Glutamatergic neuron (in vitro differentiated cells): ENCODE data around the gene ERBB3. TPM values are rescaled to one million over a fixed set of nuclear protein-coding genes. Genes with fewer than 3 reads are reported as not detected.
"Not testable (repeated sequence)": the region's sequence is repeated elsewhere in the genome, so short reads cannot be mapped to it uniquely, and the experiment has no call there.

Experiments used
- DNase-seq: peaks from one replicate; pipeline ENCODE4 v3.0.0; 2022
- H3K27ac Mint-ChIP-seq: one replicate; pipeline ENCODE4 v1.8.0; 2020; ENCODE audit warnings: mild to moderate bottlenecking, mixed read lengths, inconsistent platforms; ENCODE audit not compliant: unreplicated experiment
- H3K27me3 Mint-ChIP-seq: one replicate; pipeline ENCODE4 v1.8.0; 2020; ENCODE audit warnings: mild to moderate bottlenecking, moderate library complexity, mixed read lengths, inconsistent platforms; ENCODE audit not compliant: unreplicated experiment
- H3K36me3 Mint-ChIP-seq: one replicate; pipeline ENCODE4 v1.8.0; 2020; ENCODE audit warnings: mild to moderate bottlenecking, mixed read lengths, inconsistent platforms; ENCODE audit not compliant: unreplicated experiment
- H3K4me1 Mint-ChIP-seq: one replicate; pipeline ENCODE4 v1.8.0; 2020; ENCODE audit warnings: mild to moderate bottlenecking, low read depth, mixed read lengths, inconsistent platforms; ENCODE audit not compliant: unreplicated experiment
- H3K4me3 Mint-ChIP-seq: one replicate; pipeline ENCODE4 v1.8.0; 2020; ENCODE audit warnings: mild to moderate bottlenecking, mixed read lengths, inconsistent platforms; ENCODE audit not compliant: unreplicated experiment
- H3K9me3 Mint-ChIP-seq: one replicate; pipeline ENCODE4 v1.8.0; 2020; ENCODE audit warnings: mild to moderate bottlenecking, moderate library complexity, mixed read lengths, inconsistent platforms; ENCODE audit not compliant: unreplicated experiment
- CTCF ChIP-seq: fragments of 200-600 bp; sonication (generic); IDR thresholded peaks from one replicate; pipeline ENCODE4 v1.5.0; 2021; ENCODE audit not compliant: partially characterized antibody, unreplicated experiment
- total RNA-seq: library from RNA; stranded (reverse); fragmentation: NEBNext Ultra II Directional; extraction: Animal tissue kit (Norgen Biotek cat#: 25700); gene quantifications from one replicate; pipeline ENCODE4 v1.2.1, GENCODE V29; 2021; ENCODE audit not compliant: unreplicated experiment

Gene ERBB3
- total RNA-seq, 1 donor from 2014 or later: 33.7 TPM

GRCh38 chr12:56116267-56117081 lies 36.5 kb downstream of the ERBB3 start, which contains the start of gene RPL41:
Gene RPL41, plus strand, starts transcription at chr12:56116633.
- peak within 1 kb of the TSS; percentile 99 for H3K27ac Mint-ChIP-seq
- H3K36me3 Mint-ChIP-seq: no peaks in the 10 kb centered on the region

DNA sequence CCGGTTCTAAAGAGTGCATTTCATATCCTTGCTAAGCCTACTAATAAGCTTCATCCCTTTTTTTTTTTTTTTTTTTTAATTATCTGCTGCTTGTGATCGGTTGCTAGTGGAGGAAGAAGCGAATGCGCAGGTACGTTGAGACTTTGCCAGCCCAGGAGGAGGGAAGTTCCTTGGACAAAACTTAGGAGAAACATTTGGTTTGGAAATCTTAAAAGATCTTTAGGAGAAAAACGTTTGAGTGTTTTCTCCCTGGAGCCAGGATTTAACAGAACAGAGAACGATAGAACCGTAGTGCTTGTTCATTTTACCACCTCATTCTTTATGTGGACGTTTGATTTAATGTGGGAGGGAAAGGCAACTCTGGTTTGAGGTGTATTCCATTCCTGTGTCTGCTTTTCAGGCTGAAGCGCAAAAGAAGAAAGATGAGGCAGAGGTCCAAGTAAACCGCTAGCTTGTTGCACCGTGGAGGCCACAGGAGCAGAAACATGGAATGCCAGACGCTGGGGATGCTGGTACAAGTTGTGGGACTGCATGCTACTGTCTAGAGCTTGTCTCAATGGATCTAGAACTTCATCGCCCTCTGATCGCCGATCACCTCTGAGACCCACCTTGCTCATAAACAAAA lies 37.2 kb downstream of the ERBB3 start:
- H3K36me3 Mint-ChIP-seq, DNase-seq: not testable (repeated sequence)
- peak overlapping the region; percentile 99 for H3K27ac Mint-ChIP-seq
- H3K4me3 Mint-ChIP-seq: peak overlapping the region; percentile 98
- peaks cover 15% of the 10 kb centered on the region for H3K27me3 Mint-ChIP-seq
- peaks cover 17% of the 10 kb centered on the region for H3K9me3 Mint-ChIP-seq
- H3K4me1 Mint-ChIP-seq: peaks cover 18% of the 10 kb centered on the region

More at GRCh38 chr12:56116267-56117081, 36.5 kb downstream of the ERBB3 start, which contains the start of gene RPL41:
- H3K27me3 Mint-ChIP-seq: peaks cover 15% of the 10 kb centered on the region
- peak; percentile 92 for DNase-seq
- peak within 1 kb of the TSS; percentile 98 for H3K4me3 Mint-ChIP-seq
- peaks cover 18% of the 10 kb centered on the region for H3K4me1 Mint-ChIP-seq
- TF ChIP-seq CTCF: no peak
- H3K9me3 Mint-ChIP-seq: peaks cover 17% of the 10 kb centered on the region

DNA sequence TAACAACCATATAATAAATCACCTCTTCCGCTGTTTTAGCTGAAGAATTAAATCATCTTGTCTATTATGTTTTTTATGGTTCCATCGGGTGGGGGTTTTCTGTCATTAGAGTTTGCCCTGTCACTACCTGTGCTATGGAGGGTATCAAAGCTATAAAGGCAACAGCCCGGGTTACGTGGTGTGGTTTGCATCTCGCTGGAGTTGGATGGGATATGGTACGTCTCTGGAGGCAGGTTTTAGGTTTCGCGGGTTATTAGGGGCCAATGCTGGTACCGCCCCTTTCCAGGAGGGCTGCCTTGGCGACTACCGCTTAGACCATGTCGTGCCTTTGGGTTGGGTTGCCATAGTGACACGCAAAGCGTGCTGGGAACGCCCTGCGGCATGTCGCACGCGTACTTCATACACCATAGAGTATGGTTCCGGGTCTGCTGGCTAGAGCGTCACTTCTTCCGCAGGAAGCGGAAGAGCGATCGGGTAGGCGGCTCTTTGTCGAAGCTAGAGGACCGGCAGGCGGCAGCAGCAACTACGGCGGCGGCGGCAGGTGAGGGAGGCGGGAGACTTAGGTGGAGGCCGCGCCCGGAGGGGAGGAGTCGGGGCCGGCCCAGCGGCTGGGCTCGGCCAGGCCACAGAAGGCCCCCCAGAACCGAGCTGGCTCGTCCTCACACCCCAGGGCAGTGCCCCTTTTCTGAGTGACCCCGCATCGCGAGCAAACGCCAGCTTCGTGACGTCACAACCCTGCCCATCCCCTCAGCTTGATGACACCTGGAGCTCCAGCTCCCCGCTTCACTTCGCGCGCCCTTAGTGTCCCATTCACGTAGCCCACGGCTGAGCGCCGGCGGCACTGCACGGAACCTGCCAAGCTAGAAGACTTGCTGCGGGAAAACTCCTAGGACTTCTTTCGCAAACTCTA lies 38.1 kb downstream of the ERBB3 start, which contains the start of gene ZC3H10:
Gene ZC3H10 (plus strand): TSS at position 489 of the 910 bp plus-strand sequence. CDS start 2,297 bp downstream, outside the sequence.
- no peaks in the 10 kb centered on the region for H3K36me3 Mint-ChIP-seq

DNA sequence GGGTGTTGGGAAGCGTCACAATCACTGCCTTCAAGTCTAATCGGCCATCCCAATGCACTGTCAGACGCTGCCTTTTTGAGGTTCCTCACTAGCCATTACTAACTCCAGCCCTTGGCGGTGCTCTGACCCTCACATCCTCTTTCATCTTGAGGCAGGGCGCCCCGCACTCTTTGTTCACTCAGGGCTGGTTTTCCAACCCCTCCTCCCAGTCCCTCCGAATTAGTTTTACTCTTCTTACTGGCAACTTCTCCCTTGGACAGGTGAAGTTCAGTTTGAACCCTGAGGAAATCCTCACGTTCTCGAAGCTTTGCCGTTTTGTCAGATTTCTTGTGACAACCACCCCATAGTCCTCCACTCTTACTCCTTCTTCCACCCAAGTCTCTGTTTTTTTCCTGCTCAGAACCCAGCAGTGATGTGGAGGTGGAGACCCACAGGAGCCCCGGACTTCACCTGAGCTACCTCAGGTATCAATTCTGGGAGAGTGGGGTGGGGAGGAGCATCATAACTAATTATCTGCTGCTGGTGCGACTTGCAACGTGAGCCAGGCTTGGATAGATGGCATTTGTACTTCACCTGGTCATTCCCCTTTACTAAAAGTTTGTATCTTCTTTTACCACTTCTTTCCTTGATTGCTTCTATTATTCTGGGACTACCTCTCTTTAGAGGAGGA lies 38.9 kb downstream of the ERBB3 start:
- DNase-seq: no peak
- peaks cover 15% of the 10 kb centered on the region for H3K27me3 Mint-ChIP-seq
- H3K9me3 Mint-ChIP-seq: peaks cover 17% of the 10 kb centered on the region
- peak overlapping the region; percentile 88 for H3K27ac Mint-ChIP-seq
- peaks cover 18% of the 10 kb centered on the region for H3K4me1 Mint-ChIP-seq
- peak overlapping the region; percentile 98 for H3K4me3 Mint-ChIP-seq
- TF ChIP-seq CTCF: no peak
- no peaks in the 10 kb centered on the region for H3K36me3 Mint-ChIP-seq

More for the DNA sequence above, 38.1 kb downstream of the ERBB3 start, which contains the start of gene ZC3H10:
- Mint-ChIP-seq H3K9me3 (peaks cover 17% of the 10 kb centered on the region), H3K27ac (peak within 1 kb of the TSS; percentile 99), H3K4me1 (peaks cover 18% of the 10 kb centered on the region), H3K27me3 (peaks cover 15% of the 10 kb centered on the region), H3K4me3 (peak within 1 kb of the TSS; percentile 98)
- peak; percentile 94 for DNase-seq
- TF ChIP-seq CTCF: no peak
